GM12891 (cell line): ENCODE data around the gene FAM186B.

Source experiments
- DNase-seq: peaks from one replicate; pipeline ENCODE4 v3.0.0; 2011; ENCODE audit warnings: low spot score; ENCODE audit not compliant: insufficient read length
- FAIRE-seq: peaks from 2 replicates; lab custom pipeline; 2011; peaks lifted over from hg19 to GRCh38; lab: Jason Lieb, UNC
- PAX5 ChIP-seq: IDR thresholded peaks from 2 replicates; pipeline ENCODE4 v1.6.1; 2011; ENCODE audit warnings: low read length, moderate library complexity, mild to moderate bottlenecking; ENCODE audit not compliant: insufficient read depth, severe bottlenecking
- POLR2A ChIP-seq: IDR thresholded peaks from 2 replicates; pipeline ENCODE4 v1.6.1; 2011; ENCODE audit warnings: low read depth, low read length, control low read depth
- POLR2AphosphoS5 ChIP-seq: IDR thresholded peaks from 2 replicates; pipeline ENCODE4 v1.6.1; 2011; ENCODE audit warnings: low read depth, low read length, control low read depth
- POU2F2 ChIP-seq: IDR thresholded peaks from 2 replicates; pipeline ENCODE4 v1.6.1; 2011; ENCODE audit warnings: low read depth, mild to moderate bottlenecking, control low read depth, low read length, moderate library complexity
- SPI1 ChIP-seq: IDR thresholded peaks from 2 replicates; pipeline ENCODE4 v1.6.1; 2011; ENCODE audit warnings: low read depth, low read length, control low read depth
- TAF1 ChIP-seq: IDR thresholded peaks from 2 replicates; pipeline ENCODE4 v1.6.1; 2011; ENCODE audit warnings: low read depth, low read length, control low read depth

Gene FAM186B

DNA sequence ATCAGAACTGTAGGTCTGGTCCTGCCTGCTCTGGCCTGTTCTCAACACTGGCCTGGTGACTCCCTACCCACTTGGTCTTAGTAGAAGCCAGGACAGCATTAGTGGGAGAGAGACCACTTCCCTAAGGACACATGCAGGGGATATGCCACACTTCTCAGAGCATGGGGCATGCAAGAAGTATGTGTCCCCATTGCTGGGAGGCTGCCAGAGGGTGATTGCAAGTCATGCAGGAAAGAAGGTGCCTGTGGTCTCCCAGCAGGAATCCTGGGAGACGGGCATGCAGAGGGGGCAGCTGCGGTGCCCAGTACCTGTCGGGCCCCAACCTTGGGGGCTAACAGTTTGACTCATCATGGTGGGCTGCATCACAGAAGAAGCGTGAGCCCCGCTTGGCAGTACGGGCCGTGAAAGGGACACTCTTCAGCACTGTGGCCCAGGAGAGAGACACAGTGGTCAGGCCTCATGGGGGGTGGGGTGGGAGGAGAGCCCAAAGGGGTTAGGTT is 40.9 kb upstream of the FAM186B start:
- DNase-seq (no peak), FAIRE-seq (no peak)
- TF ChIP-seq POLR2AphosphoS5 (no peak), POU2F2 (no peak), PAX5 (no peak), POLR2A (no peak), TAF1 (no peak), SPI1 (no peak)

DNA sequence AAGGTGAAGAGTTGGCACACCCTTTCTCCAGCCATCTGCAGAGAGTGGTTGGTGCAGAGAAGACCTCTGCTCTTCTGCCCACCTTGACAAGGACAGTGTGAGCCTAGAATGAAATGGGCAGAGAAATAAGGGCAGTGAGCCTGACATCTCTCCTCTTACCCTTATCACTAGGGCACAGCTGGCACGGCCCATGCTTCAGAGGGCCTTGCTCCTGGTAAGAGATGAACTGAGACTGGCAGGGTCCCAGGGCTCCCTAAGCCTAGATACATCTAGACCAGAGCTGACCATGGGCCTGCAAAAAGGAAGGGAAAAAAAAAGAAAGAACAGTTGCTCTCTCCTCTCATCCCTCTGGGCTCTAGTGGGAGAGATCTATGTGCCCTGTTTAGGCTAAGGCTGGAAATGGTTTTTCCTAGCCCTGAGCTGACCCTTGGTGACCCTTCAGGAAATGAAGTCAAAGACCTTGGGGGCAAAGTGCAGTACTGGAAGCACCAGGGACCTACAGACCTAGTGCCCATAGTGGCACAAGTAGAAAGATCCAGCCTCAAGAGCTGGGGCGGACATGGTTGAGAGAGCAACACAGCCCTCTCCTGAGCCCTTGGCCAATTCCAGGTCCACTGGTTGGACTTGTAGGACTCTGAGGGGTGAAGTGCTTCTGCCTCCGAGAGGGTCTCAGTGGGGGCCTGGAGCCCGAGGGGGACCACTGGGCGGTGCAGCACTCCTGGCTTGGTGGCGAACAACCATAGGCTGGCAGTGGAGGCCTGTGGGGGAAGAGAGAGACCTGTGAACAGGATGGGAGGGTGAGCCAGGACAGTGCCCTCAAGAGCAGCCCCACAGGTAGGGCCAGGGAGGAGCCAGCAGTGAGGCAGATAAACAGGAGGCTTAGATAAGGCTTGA is 40.0 kb upstream of the FAM186B start:
- TF ChIP-seq POU2F2 (no peak), TAF1 (no peak), POLR2AphosphoS5 (no peak), PAX5 (no peak), SPI1 (no peak), POLR2A (no peak)
- no peak for DNase-seq
- no peak for FAIRE-seq

DNA sequence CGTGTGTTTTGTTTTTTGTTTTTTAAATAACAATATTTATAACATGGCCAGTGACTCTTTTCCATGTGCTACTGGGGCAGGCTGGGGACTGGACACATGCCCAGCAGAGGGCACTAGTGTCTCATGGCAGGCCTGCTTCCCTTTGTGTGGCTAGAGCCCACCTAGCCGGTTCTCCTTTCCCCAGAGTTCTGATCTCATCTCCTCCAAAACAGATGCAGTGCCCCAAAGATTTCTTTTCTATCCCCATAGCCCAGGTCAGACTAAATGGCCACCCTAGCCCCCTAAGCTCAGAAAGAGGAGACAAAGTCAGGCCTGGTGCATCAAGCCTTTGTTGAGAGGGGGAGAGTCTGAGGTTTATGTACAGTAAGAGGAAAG is 39.2 kb upstream of the FAM186B start:
- TF ChIP-seq PAX5, result no peak
- TF ChIP-seq POLR2A, result no peak
- TF ChIP-seq TAF1, result no peak
- TF ChIP-seq POLR2AphosphoS5, result no peak
- TF ChIP-seq POU2F2, result no peak
- no peak for TF ChIP-seq SPI1
- FAIRE-seq (peak; percentile 56), DNase-seq (peak; percentile 87)

DNA sequence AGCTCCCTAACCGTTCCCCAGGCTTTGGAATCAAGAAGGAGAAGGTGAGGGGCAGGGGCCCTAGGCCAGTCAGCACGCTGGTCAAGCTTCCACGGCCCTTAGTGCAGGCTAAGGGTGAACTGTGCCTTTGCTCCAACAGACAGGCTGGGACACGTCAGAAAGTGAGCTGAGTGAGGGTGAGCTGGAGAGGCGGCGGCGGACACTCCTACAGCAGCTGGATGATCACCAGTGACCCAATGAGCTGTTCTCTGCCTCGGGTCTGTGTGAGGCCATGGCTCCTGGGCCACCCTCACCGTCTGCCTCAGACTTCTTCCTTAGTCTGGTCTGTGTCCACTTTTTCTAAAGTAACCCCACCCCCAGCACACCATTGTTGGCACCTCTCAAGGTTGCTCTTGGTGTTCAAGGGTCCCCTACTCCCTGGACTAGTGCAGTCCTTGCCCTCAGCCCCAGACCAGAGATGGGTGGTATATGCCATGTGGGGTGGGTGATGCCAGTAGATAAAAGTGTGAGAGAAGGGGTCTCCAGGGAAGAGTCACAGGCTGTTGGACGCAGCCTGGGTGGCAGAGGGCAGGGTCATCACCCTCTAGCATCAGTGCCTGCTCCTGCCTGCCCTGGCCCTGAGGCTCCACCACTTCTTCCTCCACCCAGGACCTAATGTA is 38.7 kb upstream of the FAM186B start:
- TF ChIP-seq POLR2A, result no peak
- TF ChIP-seq POLR2AphosphoS5, result no peak
- no peak for TF ChIP-seq TAF1
- TF ChIP-seq SPI1, result no peak
- no peak for TF ChIP-seq PAX5
- TF ChIP-seq POU2F2, result no peak
- no peak for DNase-seq
- no peak for FAIRE-seq

DNA sequence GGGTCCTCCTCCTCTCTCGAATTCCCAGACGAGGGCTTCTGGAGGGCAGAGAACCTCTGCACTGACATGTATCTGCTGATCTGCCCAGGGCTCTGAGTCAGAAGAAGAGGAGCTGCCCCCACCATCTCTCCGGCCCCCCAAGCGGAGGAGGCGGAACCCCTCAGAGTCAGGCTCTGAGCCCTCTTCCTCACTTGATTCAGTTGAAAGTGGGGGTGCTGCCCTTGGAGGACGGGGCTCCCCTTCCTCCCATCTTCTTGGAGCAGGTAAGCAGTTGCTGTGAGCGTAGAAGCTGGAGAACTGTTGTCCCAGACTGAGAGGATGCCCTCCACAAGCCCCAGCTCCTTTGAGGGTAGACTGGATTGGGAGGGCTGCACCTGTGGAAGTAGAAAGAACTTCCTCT is 37.7 kb upstream of the FAM186B start:
- no peak for TF ChIP-seq PAX5
- no peak for TF ChIP-seq POU2F2
- TF ChIP-seq TAF1, result no peak
- no peak for TF ChIP-seq POLR2A
- no peak for TF ChIP-seq POLR2AphosphoS5
- no peak for TF ChIP-seq SPI1
- DNase-seq (no peak), FAIRE-seq (no peak)

DNA sequence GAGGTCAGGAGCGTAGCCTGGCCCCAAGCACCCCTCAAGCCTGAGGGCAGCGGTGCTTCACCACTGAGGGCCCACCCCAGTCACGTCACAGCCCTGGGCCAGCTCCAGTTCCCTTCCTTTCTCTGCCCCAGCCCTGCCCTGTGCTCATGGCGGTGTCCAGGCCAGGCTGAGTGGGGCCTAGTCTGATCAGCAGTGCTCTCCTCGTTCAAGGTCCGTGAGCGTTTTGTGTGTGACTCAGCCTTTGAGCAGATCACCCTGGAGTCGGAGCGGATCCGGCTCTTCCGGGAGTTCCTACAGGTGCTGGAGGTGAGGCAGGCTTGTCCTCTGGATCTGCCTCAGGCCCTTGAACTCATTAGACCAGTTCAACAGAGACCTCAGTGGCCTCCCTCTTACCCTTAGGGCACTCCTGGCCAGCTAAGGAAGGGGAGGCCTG is 36.9 kb upstream of the FAM186B start:
- no peak for TF ChIP-seq POU2F2
- no peak for TF ChIP-seq POLR2A
- TF ChIP-seq TAF1, result no peak
- no peak for TF ChIP-seq POLR2AphosphoS5
- DNase-seq (no peak), FAIRE-seq (no peak)

DNA sequence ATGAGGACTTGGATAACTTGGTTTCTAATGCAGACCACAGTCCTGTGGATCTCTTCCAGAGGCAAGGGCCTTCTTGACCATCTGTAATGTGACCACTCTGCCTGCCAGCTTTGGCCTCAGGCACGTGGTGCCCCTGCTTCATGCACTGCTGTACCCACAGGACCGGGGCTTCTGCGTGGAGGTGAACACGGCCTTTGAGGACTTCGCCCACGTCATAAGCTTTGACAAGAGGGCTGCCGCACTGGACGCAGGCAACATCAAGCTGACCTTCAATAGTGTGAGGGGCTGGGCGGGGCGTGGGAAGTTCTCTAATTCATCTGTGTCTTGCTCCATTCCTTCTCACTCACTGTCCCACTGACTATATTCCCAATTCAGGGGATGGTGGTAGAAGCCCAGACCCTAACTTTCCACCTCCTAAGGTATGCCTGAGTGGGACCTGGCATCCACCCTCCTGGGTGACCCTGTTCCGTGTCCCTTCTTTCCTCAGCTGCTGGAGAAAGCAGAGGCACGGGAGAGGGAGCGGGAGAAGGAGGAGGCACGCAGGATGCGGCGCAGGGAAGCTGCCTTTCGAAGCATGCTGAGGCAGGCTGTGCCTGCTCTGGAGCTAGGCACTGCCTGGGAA is 36.4 kb upstream of the FAM186B start:
- FAIRE-seq (no peak), DNase-seq (no peak)
- TF ChIP-seq TAF1 (no peak), POLR2A (no peak), POU2F2 (no peak), PAX5 (no peak), SPI1 (no peak), POLR2AphosphoS5 (no peak)

DNA sequence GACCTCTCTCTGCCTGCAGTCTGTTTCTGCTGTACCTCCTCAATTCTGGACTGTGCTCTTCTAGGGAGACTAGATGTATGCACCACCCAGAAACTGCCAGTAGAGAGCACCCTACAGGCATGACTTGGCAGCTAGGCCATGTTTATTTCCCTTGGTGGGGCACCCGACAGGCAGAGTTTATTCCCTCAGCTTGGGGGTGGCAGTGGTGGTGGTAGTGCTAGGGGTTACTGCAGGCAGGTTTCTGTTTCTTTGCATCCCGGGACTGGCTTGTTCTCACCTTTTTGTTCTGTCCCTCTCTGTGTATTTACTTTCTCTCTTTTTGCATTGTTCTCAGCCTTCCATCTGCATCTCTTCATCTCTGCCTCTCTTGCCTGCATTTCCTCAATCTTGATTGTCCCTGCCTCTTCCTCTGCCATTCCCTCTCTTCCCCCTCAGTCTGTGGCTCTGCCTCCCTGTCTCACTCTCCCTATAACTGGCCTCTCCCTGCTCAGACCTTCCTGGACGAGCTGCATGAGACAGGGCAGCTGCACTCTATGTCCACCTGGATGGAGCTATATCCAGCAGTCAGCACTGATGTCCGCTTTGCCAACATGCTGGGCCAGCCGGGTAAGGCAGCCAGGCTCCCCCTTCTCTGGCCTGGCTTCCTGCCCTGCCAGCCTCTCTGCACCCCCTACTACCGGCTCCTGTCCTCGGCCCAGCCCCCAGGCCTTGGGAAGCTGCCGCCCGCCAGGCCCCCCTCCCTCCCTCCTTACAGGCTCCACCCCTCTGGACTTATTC is 31.7 kb upstream of the FAM186B start:
- TF ChIP-seq POLR2AphosphoS5 (peak; percentile 44; the same call in 1 of the 2 replicates), TAF1 (no peak), POU2F2 (no peak)
- DNase-seq, result peak; percentile 80
- peak; percentile 88 for FAIRE-seq

DNA sequence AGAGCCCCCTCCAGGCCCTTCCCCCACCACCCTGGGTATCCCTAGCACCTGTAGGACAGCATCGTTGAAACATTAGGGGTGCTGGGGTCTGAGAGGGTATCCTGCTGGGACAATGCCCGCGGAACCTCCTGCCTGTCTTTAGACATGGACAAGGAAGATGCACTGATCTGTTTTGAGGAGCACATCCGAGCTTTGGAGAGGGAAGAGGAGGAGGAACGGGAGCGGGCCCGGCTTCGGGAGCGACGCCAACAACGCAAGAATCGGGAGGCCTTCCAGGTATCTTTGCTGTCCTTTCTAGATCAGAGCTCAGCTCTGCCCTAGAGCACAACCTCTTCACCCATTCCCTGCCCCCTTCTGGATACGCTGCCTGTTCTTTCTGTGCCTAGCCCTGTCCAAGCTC is 31.1 kb upstream of the FAM186B start:
- DNase-seq (no peak), FAIRE-seq (no peak)
- TF ChIP-seq PAX5 (no peak), POLR2AphosphoS5 (no peak), SPI1 (no peak), POU2F2 (no peak), POLR2A (no peak), TAF1 (no peak)
